GM19438 (cell line): ENCODE results near the gene PDE8A.

Experiments used
- ATAC-seq: cut with Tn5 transposase; IDR thresholded peaks from one replicate; pipeline ENCODE4 v1.9.1; 2021; ENCODE audit warnings: low read depth; ENCODE audit not compliant: unreplicated experiment

The PDE8A gene

GRCh38 chr15:85029221-85029620 lies 47.6 kb downstream of the PDE8A start:
- ATAC-seq: no peak

- ATAC-seq: no peak
These were observed 48.8 kb downstream of the PDE8A start for GRCh38 chr15:85030301-85030929.

GRCh38 chr15:85031086-85031943 lies 49.7 kb downstream of the PDE8A start:
- no peak for ATAC-seq

GRCh38 chr15:85031944-85032558 lies 50.4 kb downstream of the PDE8A start:
- ATAC-seq: no peak

- no peak for ATAC-seq
These were observed 51.5 kb downstream of the PDE8A start for GRCh38 chr15:85033148-85033547.

- no peak for ATAC-seq
These were observed 52.6 kb downstream of the PDE8A start for GRCh38 chr15:85034276-85034675.

GRCh38 chr15:85035980-85036379 lies 54.3 kb downstream of the PDE8A start:
- ATAC-seq: no peak

- ATAC-seq: no peak
These were observed 55.1 kb downstream of the PDE8A start for GRCh38 chr15:85036716-85037115.

GRCh38 chr15:85037641-85038040 lies 56.0 kb downstream of the PDE8A start:
- no peak for ATAC-seq

GRCh38 chr15:85041230-85041629 lies 59.6 kb downstream of the PDE8A start:
- ATAC-seq: no peak

GRCh38 chr15:85044251-85044853 lies 62.7 kb downstream of the PDE8A start:
- no peak for ATAC-seq

GRCh38 chr15:85044894-85045293 lies 63.2 kb downstream of the PDE8A start:
- no peak for ATAC-seq

GRCh38 chr15:85045615-85046014 lies 64.0 kb downstream of the PDE8A start:
- no peak for ATAC-seq

GRCh38 chr15:85047271-85047948 lies 65.8 kb downstream of the PDE8A start:
- ATAC-seq: no peak

GRCh38 chr15:85048430-85048829 lies 66.8 kb downstream of the PDE8A start:
- no peak for ATAC-seq

GRCh38 chr15:85049805-85050204 lies 68.1 kb downstream of the PDE8A start:
- ATAC-seq: no peak

GRCh38 chr15:85059734-85060133 lies 78.1 kb downstream of the PDE8A start:
- ATAC-seq: no peak

GRCh38 chr15:85062560-85062959 lies 80.9 kb downstream of the PDE8A start:
- no peak for ATAC-seq

GRCh38 chr15:85063088-85063487 lies 81.4 kb downstream of the PDE8A start:
- no peak for ATAC-seq

- ATAC-seq: no peak
These were observed 81.9 kb downstream of the PDE8A start for GRCh38 chr15:85063522-85064079.
